Measurements from ENCODE around the gene TMIE. TPM values are rescaled to one million over a fixed set of nuclear protein-coding genes. Genes with fewer than 3 reads are reported as not detected.

Gene TMIE
- total and polyA plus RNA-seq, 2 of the 4 experiments (the other 2 are of a cell fraction), result 0.12 TPM; not detected in 1

DNA sequence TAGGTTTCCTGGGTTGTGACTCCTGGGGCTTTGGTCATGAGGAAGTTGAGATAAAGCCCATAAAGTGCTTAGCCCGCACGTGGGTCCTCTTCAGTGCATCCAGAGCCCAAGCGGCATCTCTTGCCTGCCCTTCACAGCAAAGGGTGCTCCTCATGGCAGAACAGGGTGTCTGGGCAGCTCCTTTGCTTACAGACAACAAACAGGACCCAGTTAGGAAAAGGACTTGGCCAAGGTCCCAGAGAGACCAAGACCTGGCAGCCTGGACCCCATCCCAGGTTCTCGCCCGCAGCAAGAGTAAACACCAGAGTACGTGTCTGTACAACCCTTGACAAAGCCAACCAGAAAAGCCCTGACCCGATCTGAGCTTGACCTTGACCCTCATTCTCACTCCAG, 34.7 kb upstream of the TMIE start:
- POLR2A ChIA-PET (ENCODE audit: unreplicated experiment), result no interaction called here
- no peak for DNase-seq

More for the DNA sequence above, 34.7 kb upstream of the TMIE start:
- peaks cover 3% of the 10 kb centered on the region; the same call in 1 of the 2 replicates for H3K27me3 ChIP-seq (ENCODE audit: control insufficient read depth, insufficient read depth, low read length)
- no peaks in the 10 kb centered on the region for H3K9me3 ChIP-seq (ENCODE audit: control insufficient read depth, insufficient read depth, low read length)
- H3K56ac ChIP-seq (ENCODE audit: extremely low read depth, insufficient read depth, low read length), result no peak overlapping the region
- H3K4me3 ChIP-seq (ENCODE audit: insufficient read depth, low read depth, low read length), result no peak overlapping the region
- H3K18ac ChIP-seq (ENCODE audit: low read depth, low read length), result no peak overlapping the region
- no peaks in the 10 kb centered on the region; the same call in 1 of the 2 replicates for H3K9me1 ChIP-seq (ENCODE audit: insufficient read depth, low read length)
- H3K36me3 ChIP-seq (ENCODE audit: control insufficient read depth, insufficient read depth, low read length), result no peaks in the 10 kb centered on the region; the same call in 1 of the 2 replicates
- no TSS peak for BruUV-seq (replicated peaks)
- WGBS, 2 experiments (ENCODE audit: extremely low coverage in 2 of 2, insufficient read length in 1 of 2), result 78% methylated on average over 4 of the region's 7 CpGs; no CpG with 5 or more reads in 1 of the 2 experiments
- CTCF ChIA-PET, result no interaction called here
- no peak overlapping the region for H4K5ac ChIP-seq (ENCODE audit: low read depth, low read length)
- in situ Hi-C loops (cut with MboI; ENCODE audit: low sequenced_read_pairs) (no loop called here), dilution Hi-C loops (cut with HindIII; ENCODE audit: low sequenced_read_pairs, unreplicated experiment) (no loop called here), intact Hi-C loops (cut with micrococcal nuclease) (no loop called here)
- H2AK5ac ChIP-seq (ENCODE audit: low read depth, low read length), result no peak overlapping the region
- H2BK20ac ChIP-seq (ENCODE audit: low read depth, low read length), result no peak overlapping the region
- ATAC-seq (ENCODE audit: low read depth), result no peak
- no peak overlapping the region for H4K91ac ChIP-seq (ENCODE audit: insufficient read depth, low read depth, low read length)
- H4K8ac ChIP-seq (ENCODE audit: low read depth in 2 of 2, low read length in 2 of 2), result no peak overlapping the region
- no peak overlapping the region for H3K14ac ChIP-seq (replicated peaks; ENCODE audit: low read depth, low read length)
- H3K4me2 ChIP-seq (ENCODE audit: low read depth, low read length), result no peak overlapping the region
- no peaks in the 10 kb centered on the region for H4K20me1 ChIP-seq (ENCODE audit: insufficient read depth, low read length)
- H3K79me1 ChIP-seq (ENCODE audit: low read depth in 1 of 2, low read length in 2 of 2), result no peaks in the 10 kb centered on the region
- H3K4me1 ChIP-seq (ENCODE audit: control insufficient read depth, insufficient read depth, low read length), result peaks cover 19% of the 10 kb centered on the region
- H2BK5ac ChIP-seq (ENCODE audit: low read depth, low read length, poor library complexity, severe bottlenecking), result no peak overlapping the region
- H2BK120ac ChIP-seq (ENCODE audit: low read depth, low read length), result no peak overlapping the region
- no peak for TF ChIP-seq RFX5 (IDR thresholded peaks at IDR 0.05; ENCODE audit: low read depth, low read length)
- TF ChIP-seq MAZ (IDR thresholded peaks at IDR 0.05; ENCODE audit: borderline replicate concordance, low read depth, low read length), result no peak
- TF ChIP-seq MAFK (IDR thresholded peaks at IDR 0.05; ENCODE audit: low read depth, low read length), result no peak
- no peak for TF ChIP-seq BHLHE40 (IDR thresholded peaks at IDR 0.05; ENCODE audit: low read depth, low read length)
- TF ChIP-seq, protein P1, sequence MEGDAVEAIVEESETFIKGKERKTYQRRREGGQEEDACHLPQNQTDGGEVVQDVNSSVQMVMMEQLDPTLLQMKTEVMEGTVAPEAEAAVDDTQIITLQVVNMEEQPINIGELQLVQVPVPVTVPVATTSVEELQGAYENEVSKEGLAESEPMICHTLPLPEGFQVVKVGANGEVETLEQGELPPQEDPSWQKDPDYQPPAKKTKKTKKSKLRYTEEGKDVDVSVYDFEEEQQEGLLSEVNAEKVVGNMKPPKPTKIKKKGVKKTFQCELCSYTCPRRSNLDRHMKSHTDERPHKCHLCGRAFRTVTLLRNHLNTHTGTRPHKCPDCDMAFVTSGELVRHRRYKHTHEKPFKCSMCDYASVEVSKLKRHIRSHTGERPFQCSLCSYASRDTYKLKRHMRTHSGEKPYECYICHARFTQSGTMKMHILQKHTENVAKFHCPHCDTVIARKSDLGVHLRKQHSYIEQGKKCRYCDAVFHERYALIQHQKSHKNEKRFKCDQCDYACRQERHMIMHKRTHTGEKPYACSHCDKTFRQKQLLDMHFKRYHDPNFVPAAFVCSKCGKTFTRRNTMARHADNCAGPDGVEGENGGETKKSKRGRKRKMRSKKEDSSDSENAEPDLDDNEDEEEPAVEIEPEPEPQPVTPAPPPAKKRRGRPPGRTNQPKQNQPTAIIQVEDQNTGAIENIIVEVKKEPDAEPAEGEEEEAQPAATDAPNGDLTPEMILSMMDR (conservative IDR thresholded peaks at IDR 0.05; ENCODE audit: low read depth, low read length), result no peak
- TF ChIP-seq NFE2L2 (IDR thresholded peaks at IDR 0.05; ENCODE audit: low read depth, low read length), result no peak
- TF ChIP-seq MXI1 (IDR thresholded peaks at IDR 0.05; ENCODE audit: borderline replicate concordance, low read depth, low read length), result no peak
- no peak for TF ChIP-seq USF2 (IDR thresholded peaks at IDR 0.05; ENCODE audit: low read depth, low read length)
- TF ChIP-seq RAD21 (IDR thresholded peaks at IDR 0.05; ENCODE audit: low read length), result no peak
- TF ChIP-seq, protein P2, sequence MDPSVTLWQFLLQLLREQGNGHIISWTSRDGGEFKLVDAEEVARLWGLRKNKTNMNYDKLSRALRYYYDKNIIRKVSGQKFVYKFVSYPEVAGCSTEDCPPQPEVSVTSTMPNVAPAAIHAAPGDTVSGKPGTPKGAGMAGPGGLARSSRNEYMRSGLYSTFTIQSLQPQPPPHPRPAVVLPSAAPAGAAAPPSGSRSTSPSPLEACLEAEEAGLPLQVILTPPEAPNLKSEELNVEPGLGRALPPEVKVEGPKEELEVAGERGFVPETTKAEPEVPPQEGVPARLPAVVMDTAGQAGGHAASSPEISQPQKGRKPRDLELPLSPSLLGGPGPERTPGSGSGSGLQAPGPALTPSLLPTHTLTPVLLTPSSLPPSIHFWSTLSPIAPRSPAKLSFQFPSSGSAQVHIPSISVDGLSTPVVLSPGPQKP (IDR thresholded peaks at IDR 0.05; ENCODE audit: borderline replicate concordance, low read depth, low read length), result no peak
- TF ChIP-seq SMC3 (IDR thresholded peaks at IDR 0.05; ENCODE audit: low read depth, low read length), result no peak
- TF ChIP-seq POLR2A (IDR thresholded peaks at IDR 0.05; ENCODE audit: low read depth, low read length), result no peak
- TF ChIP-seq RCOR1 (IDR thresholded peaks at IDR 0.05; ENCODE audit: insufficient replicate concordance, low read length), result no peak
- no peak for TF ChIP-seq FOS (IDR thresholded peaks at IDR 0.05; ENCODE audit: low read depth, low read length)
- no peak for TF ChIP-seq CHD1 (IDR thresholded peaks at IDR 0.05; ENCODE audit: low read depth, low read length)
- TF ChIP-seq CEBPB (IDR thresholded peaks at IDR 0.05; ENCODE audit: low read depth, low read length), result no peak
- no peak overlapping the region for H2BK15ac ChIP-seq (ENCODE audit: low read depth, low read length)
- no peak overlapping the region for H2AK9ac ChIP-seq (replicated peaks; ENCODE audit: low read depth, low read length, poor library complexity)
- no peak overlapping the region for H3K4ac ChIP-seq (ENCODE audit: low read depth, low read length)
- no peak overlapping the region for H3K27ac ChIP-seq (ENCODE audit: insufficient read depth, low read length)
- H3K9ac ChIP-seq (ENCODE audit: low read depth, low read length), result no peak overlapping the region
- no peak overlapping the region for H2AFZ ChIP-seq (replicated peaks; ENCODE audit: low read length, poor library complexity)
- no peak overlapping the region for H3K23ac ChIP-seq (ENCODE audit: low read depth, low read length)

Measured in IMR-90 (cell line).